ENCODE measurements around the gene KEAP1. TPM values are rescaled to one million over a fixed set of nuclear protein-coding genes. Genes with fewer than 3 reads are reported as not detected.
A peak's percentile ranks its signal among the peaks of the same experiment; 100 is the strongest.

KEAP1 gene
- total RNA-seq, 1 donor from 2014 or later: 53.5 TPM

- intact Hi-C loops (cut with DNase I): no loop called here
- peaks cover 0 to 76% of the 10 kb centered on the region in 2 donors for H3K36me3 ChIP-seq
These were observed 46.6 kb upstream of the KEAP1 start for GRCh38 chr19:10549733-10550132.

GRCh38 chr19:10548746-10549276 is 45.7 kb upstream of the KEAP1 start:
- Histone ChIP-seq H3K27me3 (no peaks in the 10 kb centered on the region), H3K27ac (no peak overlapping the region), H3K4me1 (peaks cover 35% of the 10 kb centered on the region), H3K9me3 (no peaks in the 10 kb centered on the region), H3K36me3 (peaks cover 0 to 73% of the 10 kb centered on the region in 2 donors), H3K4me3 (no peak overlapping the region)
- TF ChIP-seq CTCF (IDR thresholded peaks at IDR 0.05): no peak
- TF ChIP-seq POLR2A (IDR thresholded peaks at IDR 0.05): no peak
- no peak for TF ChIP-seq POLR2AphosphoS5 (IDR thresholded peaks at IDR 0.05; ENCODE audit: insufficient read depth in 1 of 2, low read depth in 1 of 2)
- no peak for DNase-seq (ENCODE audit: extremely low spot score in 2 of 2)
- intact Hi-C loops (cut with DNase I): no loop called here

More at GRCh38 chr19:10549733-10550132, 46.6 kb upstream of the KEAP1 start:
- TF ChIP-seq POLR2A (IDR thresholded peaks at IDR 0.05): no peak
- no peak for TF ChIP-seq CTCF (IDR thresholded peaks at IDR 0.05)
- no peak for TF ChIP-seq POLR2AphosphoS5 (IDR thresholded peaks at IDR 0.05; ENCODE audit: insufficient read depth in 1 of 2, low read depth in 1 of 2)
- H3K27ac ChIP-seq: no peak overlapping the region
- H3K4me1 ChIP-seq: peaks cover 39% of the 10 kb centered on the region
- no peaks in the 10 kb centered on the region for H3K9me3 ChIP-seq
- no peak for DNase-seq (ENCODE audit: extremely low spot score in 2 of 2)
- H3K4me3 ChIP-seq: no peak overlapping the region
- H3K27me3 ChIP-seq: no peaks in the 10 kb centered on the region

- Histone ChIP-seq H3K27me3 (no peaks in the 10 kb centered on the region), H3K4me1 (peaks cover 27% of the 10 kb centered on the region), H3K36me3 (peaks cover 0 to 53% of the 10 kb centered on the region in 2 donors), H3K27ac (no peak overlapping the region), H3K9me3 (no peaks in the 10 kb centered on the region), H3K4me3 (no peak overlapping the region)
- no peak for DNase-seq (ENCODE audit: extremely low spot score in 2 of 2)
- no peak for TF ChIP-seq CTCF (IDR thresholded peaks at IDR 0.05)
- TF ChIP-seq POLR2AphosphoS5 (IDR thresholded peaks at IDR 0.05; ENCODE audit: insufficient read depth in 1 of 2, low read depth in 1 of 2): no peak
- TF ChIP-seq POLR2A (IDR thresholded peaks at IDR 0.05): no peak
- intact Hi-C loops (cut with DNase I): no loop called here
These were observed 43.7 kb upstream of the KEAP1 start for GRCh38 chr19:10546817-10547216.

GRCh38 chr19:10544753-10545251 is 41.6 kb upstream of the KEAP1 start:
- intact Hi-C loops (cut with DNase I): no loop called here
- DNase-seq (ENCODE audit: extremely low spot score in 2 of 2): no peak
- TF ChIP-seq POLR2A (IDR thresholded peaks at IDR 0.05) (no peak), POLR2AphosphoS5 (IDR thresholded peaks at IDR 0.05; ENCODE audit: insufficient read depth in 1 of 2, low read depth in 1 of 2) (no peak), CTCF (IDR thresholded peaks at IDR 0.05) (no peak)
- peaks cover 0 to 34% of the 10 kb centered on the region in 2 donors for H3K36me3 ChIP-seq
- peaks cover 27% of the 10 kb centered on the region for H3K4me1 ChIP-seq
- H3K27ac ChIP-seq: peak overlapping the region; percentile 94
- H3K27me3 ChIP-seq: no peaks in the 10 kb centered on the region
- no peaks in the 10 kb centered on the region for H3K9me3 ChIP-seq
- H3K4me3 ChIP-seq: peak overlapping the region; percentile 88 to 93

- Histone ChIP-seq H3K4me3 (peak overlapping the region; percentile 88 to 93), H3K9me3 (no peaks in the 10 kb centered on the region), H3K27ac (peak overlapping the region; percentile 94), H3K4me1 (peaks cover 27% of the 10 kb centered on the region), H3K27me3 (no peaks in the 10 kb centered on the region), H3K36me3 (peaks cover 0 to 29% of the 10 kb centered on the region in 2 donors)
- no peak for TF ChIP-seq CTCF (IDR thresholded peaks at IDR 0.05)
- TF ChIP-seq POLR2A (IDR thresholded peaks at IDR 0.05): no peak
- no peak for TF ChIP-seq POLR2AphosphoS5 (IDR thresholded peaks at IDR 0.05; ENCODE audit: insufficient read depth in 1 of 2, low read depth in 1 of 2)
- intact Hi-C loops (cut with DNase I): no loop called here
- DNase-seq (ENCODE audit: extremely low spot score in 2 of 2): no peak
These were observed 41.1 kb upstream of the KEAP1 start for GRCh38 chr19:10544242-10544752.

Measured in vagina (tissue), 2 donors.